ENCODE measurements around the gene SEBOX. TPM values are rescaled to one million over a fixed set of nuclear protein-coding genes. Genes with fewer than 3 reads are reported as not detected.

Gene SEBOX
- total and polyA plus RNA-seq, 2 experiments from 2014 or later, result not detected

- Mint-ChIP-seq H3K9me3 (no peaks in the 10 kb centered on the region), H3K27ac (no peak overlapping the region), H3K36me3 (ENCODE audit: low read depth) (peaks cover 5% of the 10 kb centered on the region; the same call in 2 of the 3 replicates), H3K4me3 (no peak overlapping the region), H3K27me3 (ENCODE audit: insufficient read depth, low read depth, poor library complexity) (peaks cover 10% of the 10 kb centered on the region), H3K4me1 (peaks cover 7% of the 10 kb centered on the region)
- no peaks in the 10 kb centered on the region for H3K79me2 ChIP-seq (replicated peaks; ENCODE audit: insufficient read depth)
- H4K20me1 ChIP-seq (replicated peaks; ENCODE audit: insufficient read depth), result no peaks in the 10 kb centered on the region; the same call in 1 of the 2 replicates
- no peak overlapping the region for H3K4me2 ChIP-seq
- H3K9me2 ChIP-seq (ENCODE audit: insufficient read depth), result no peaks in the 10 kb centered on the region
- no peaks in the 10 kb centered on the region for H3K36me3 ChIP-seq (ENCODE audit: insufficient read depth)
- no peaks in the 10 kb centered on the region for H3F3A ChIP-seq (replicated peaks; ENCODE audit: low read depth)
- TF ChIP-seq CREB1 (CRISPR knock-in tag; IDR thresholded peaks at IDR 0.05; ENCODE audit: low read depth) (no peak), EZH2phosphoT487 (IDR thresholded peaks at IDR 0.05; ENCODE audit: unreplicated experiment) (no peak), ZNF331 (CRISPR knock-in tag; IDR thresholded peaks at IDR 0.05; ENCODE audit: low read depth) (no peak), STAT1 (IDR thresholded peaks at IDR 0.05; ENCODE audit: unreplicated experiment) (no peak), NANOG (IDR thresholded peaks at IDR 0.05; ENCODE audit: borderline replicate concordance) (no peak), POLR2AphosphoS5 (IDR thresholded peaks at IDR 0.05; ENCODE audit: low read depth) (no peak)
- H3K27ac ChIP-seq (ENCODE audit: low read depth), result no peak overlapping the region
- H3K4me3 ChIP-seq, result no peak overlapping the region
- H3K27me3 ChIP-seq (ENCODE audit: insufficient read depth), result no peaks in the 10 kb centered on the region; the same call in 1 of the 2 replicates
- ATAC-seq, result no peak
- H2AFZ ChIP-seq, result no peak overlapping the region
- DNase-seq (ENCODE audit: low spot score), result no peak
- H3K4me1 ChIP-seq (ENCODE audit: insufficient read depth), result no peaks in the 10 kb centered on the region; the same call in 1 of the 2 replicates
These were observed 31.0 kb upstream of the SEBOX start for GRCh38 chr17:28395968-28396367.

- ATAC-seq (no peak), DNase-seq (ENCODE audit: low spot score) (no peak)
- no peak overlapping the region for H3K4me3 ChIP-seq
- H3K27me3 Mint-ChIP-seq (ENCODE audit: insufficient read depth, low read depth, poor library complexity), result peaks cover 8% of the 10 kb centered on the region
- H3K27me3 ChIP-seq (ENCODE audit: insufficient read depth), result no peaks in the 10 kb centered on the region
- no peaks in the 10 kb centered on the region for H3F3A ChIP-seq (replicated peaks; ENCODE audit: low read depth)
- no peak overlapping the region for H3K27ac ChIP-seq (ENCODE audit: low read depth)
- TF ChIP-seq POLR2AphosphoS5 (IDR thresholded peaks at IDR 0.05; ENCODE audit: low read depth) (no peak), NANOG (IDR thresholded peaks at IDR 0.05; ENCODE audit: borderline replicate concordance) (no peak), CREB1 (CRISPR knock-in tag; IDR thresholded peaks at IDR 0.05; ENCODE audit: low read depth) (no peak), EZH2phosphoT487 (IDR thresholded peaks at IDR 0.05; ENCODE audit: unreplicated experiment) (no peak), ZNF331 (CRISPR knock-in tag; IDR thresholded peaks at IDR 0.05; ENCODE audit: low read depth) (no peak), ZNF462 (CRISPR knock-in tag; IDR thresholded peaks at IDR 0.05) (no peak), CTCF (conservative IDR thresholded peaks at IDR 0.05; ENCODE audit: low read depth in 2 of 2) (no peak)
- H3K79me2 ChIP-seq (replicated peaks; ENCODE audit: insufficient read depth), result no peaks in the 10 kb centered on the region
- no peaks in the 10 kb centered on the region for H3K9me3 Mint-ChIP-seq
- H4K20me1 ChIP-seq (replicated peaks; ENCODE audit: insufficient read depth), result no peaks in the 10 kb centered on the region; the same call in 1 of the 2 replicates
- H3K36me3 Mint-ChIP-seq (ENCODE audit: low read depth), result peaks cover 10% of the 10 kb centered on the region
- no peaks in the 10 kb centered on the region for H3K4me1 ChIP-seq (ENCODE audit: insufficient read depth)
- H3K36me3 ChIP-seq (ENCODE audit: insufficient read depth), result no peaks in the 10 kb centered on the region
- H3K4me1 Mint-ChIP-seq, result peaks cover 6% of the 10 kb centered on the region; the same call in 1 of the 3 replicates
- H3K4me2 ChIP-seq, result no peak overlapping the region
- H3K9me2 ChIP-seq (ENCODE audit: insufficient read depth), result no peaks in the 10 kb centered on the region
- no peak overlapping the region for H2AFZ ChIP-seq
- H3K4me3 Mint-ChIP-seq, result no peak overlapping the region
- no peak overlapping the region for H3K27ac Mint-ChIP-seq
These were observed 30.4 kb upstream of the SEBOX start for GRCh38 chr17:28395426-28395825.
